GM23338 (cell line): Measurements from ENCODE around the gene DLST. TPM values are rescaled to one million over a fixed set of nuclear protein-coding genes. Genes with fewer than 3 reads are reported as not detected.

Source experiments
- ATAC-seq: fragments of 200-7000 bp; cut with Tn5 transposase; 3 replicates; pipeline ENCODE4 v1.9.1; 2020
- DNase-seq: peaks from one replicate; pipeline ENCODE4 v3.0.0-alpha.2; 2015; ENCODE audit warnings: low spot score
- H2AFZ ChIP-seq: fragments of 200-600 bp; sonication (generic); 2 replicates; pipeline ENCODE4 v1.8.0; 2016; ENCODE audit warnings: antibody characterized with exemption, mild to moderate bottlenecking, moderate library complexity
- H3F3A ChIP-seq: fragments of 200-600 bp; sonication (generic); replicated peaks from 2 replicates; pipeline ENCODE4 v1.8.0; 2017; ENCODE audit warnings: antibody characterized with exemption, mixed run types, low read depth
- H3K27ac ChIP-seq: fragments of 200-600 bp; sonication (generic); 2 replicates; pipeline ENCODE4 v1.6.1; 2016; ENCODE audit warnings: low read depth
- H3K27me3 ChIP-seq: fragments of 200-600 bp; sonication (generic); 2 replicates; pipeline ENCODE4 v1.8.0; 2016; ENCODE audit warnings: mild to moderate bottlenecking, mixed run types, moderate library complexity; ENCODE audit not compliant: insufficient read depth
- H3K36me3 ChIP-seq: fragments of 200-600 bp; sonication (generic); 2 replicates; pipeline ENCODE4 v1.8.0; 2016; ENCODE audit warnings: mild to moderate bottlenecking; ENCODE audit not compliant: insufficient read depth
- H3K4me1 ChIP-seq: fragments of 200-600 bp; sonication (generic); 2 replicates; pipeline ENCODE4 v1.8.0; 2016; ENCODE audit warnings: mild to moderate bottlenecking, moderate library complexity; ENCODE audit not compliant: insufficient read depth
- H3K4me2 ChIP-seq: fragments of 200-600 bp; sonication (generic); 2 replicates; pipeline ENCODE4 v1.7.1; 2017; ENCODE audit warnings: mixed run types
- H3K4me3 ChIP-seq: fragments of 200-600 bp; sonication (generic); 2 replicates; pipeline ENCODE4 v1.6.1; 2016; ENCODE audit warnings: mixed run types
- H3K79me2 ChIP-seq: fragments of 200-600 bp; sonication (generic); replicated peaks from 2 replicates; pipeline ENCODE4 v1.8.0; 2017; ENCODE audit warnings: mild to moderate bottlenecking; ENCODE audit not compliant: insufficient read depth
- H3K9me2 ChIP-seq: fragments of 200-600 bp; sonication (generic); 2 replicates; pipeline ENCODE4 v1.8.0; 2017; ENCODE audit not compliant: insufficient read depth
- H4K20me1 ChIP-seq: fragments of 200-600 bp; sonication (generic); replicated peaks from 2 replicates; pipeline ENCODE4 v1.8.0; 2017; ENCODE audit warnings: mild to moderate bottlenecking; ENCODE audit not compliant: insufficient read depth
- H3K27ac Mint-ChIP-seq: 2 replicates; pipeline ENCODE4 v1.8.0; 2020; ENCODE audit warnings: inconsistent platforms, mild to moderate bottlenecking, moderate library complexity, mixed read lengths
- H3K27me3 Mint-ChIP-seq: 3 replicates; pipeline ENCODE4 v1.8.0; 2022; ENCODE audit warnings: low read depth, mild to moderate bottlenecking, moderate library complexity, mixed read lengths, inconsistent platforms; ENCODE audit not compliant: insufficient read depth, poor library complexity
- H3K36me3 Mint-ChIP-seq: 3 replicates; pipeline ENCODE4 v1.8.0; 2021; ENCODE audit warnings: low read depth, mild to moderate bottlenecking, inconsistent platforms, moderate library complexity, mixed read lengths
- H3K4me1 Mint-ChIP-seq: 3 replicates; pipeline ENCODE4 v1.8.0; 2020; ENCODE audit warnings: mild to moderate bottlenecking, inconsistent platforms, mixed read lengths
- H3K4me3 Mint-ChIP-seq: 3 replicates; pipeline ENCODE4 v1.8.0; 2021; ENCODE audit warnings: moderate library complexity, mild to moderate bottlenecking, inconsistent platforms, mixed read lengths
- H3K9me3 Mint-ChIP-seq: 3 replicates; pipeline ENCODE4 v1.8.0; 2020; ENCODE audit warnings: moderate library complexity, mild to moderate bottlenecking, inconsistent platforms, mixed read lengths
- CREB1 ChIP-seq: fragments of 250-450 bp; sonication (Bioruptor Pico); IDR thresholded peaks from 2 replicates; pipeline ENCODE4 v1.5.0; 2020; ENCODE audit warnings: low read depth, mild to moderate bottlenecking, moderate library complexity
- CTCF ChIP-seq, 2 experiments: fragments of 200-600 bp in 1 of 2; sonication (generic) in 1 of 2; conservative IDR thresholded peaks; 2 replicates each; pipeline versions ENCODE4 v1.5.1 to v1.6.1; 2016 to 2017; ENCODE audit warnings: antibody characterized with exemption in 2 of 2, low read depth in 2 of 2, mild to moderate bottlenecking in 2 of 2, moderate library complexity in 1 of 2
- ETS1 ChIP-seq: IDR thresholded peaks from 2 replicates; pipeline ENCODE4 v1.6.1; 2016; ENCODE audit warnings: antibody characterized with exemption
- EZH2 ChIP-seq: fragments of 200-600 bp; sonication (generic); IDR thresholded peaks from one replicate; pipeline ENCODE4 v1.8.0; 2017; ENCODE audit warnings: antibody characterized with exemption, mild to moderate bottlenecking, low read depth; ENCODE audit not compliant: unreplicated experiment
- EZH2phosphoT487 ChIP-seq: fragments of 200-600 bp; sonication (generic); IDR thresholded peaks from one replicate; pipeline ENCODE4 v1.8.1; 2018; ENCODE audit warnings: antibody characterized with exemption; ENCODE audit not compliant: unreplicated experiment
- JUNB ChIP-seq: IDR thresholded peaks from one replicate; pipeline ENCODE4 v1.6.1; 2016; ENCODE audit warnings: antibody characterized with exemption; ENCODE audit not compliant: unreplicated experiment
- NANOG ChIP-seq: IDR thresholded peaks from 2 replicates; pipeline ENCODE4 v1.6.1; 2016; ENCODE audit warnings: antibody characterized with exemption, borderline replicate concordance
- POLR2AphosphoS5 ChIP-seq: IDR thresholded peaks from 2 replicates; pipeline ENCODE4 v1.6.1; 2016; ENCODE audit warnings: antibody characterized with exemption, low read depth
- REST ChIP-seq: IDR thresholded peaks from one replicate; pipeline ENCODE4 v1.6.1; 2018; ENCODE audit warnings: antibody characterized with exemption; ENCODE audit not compliant: unreplicated experiment
- STAT1 ChIP-seq: IDR thresholded peaks from one replicate; pipeline ENCODE4 v1.6.1; 2016; ENCODE audit warnings: antibody characterized with exemption; ENCODE audit not compliant: unreplicated experiment
- ZNF114 ChIP-seq: fragments of 250-450 bp; sonication (Bioruptor Pico); IDR thresholded peaks from 2 replicates; pipeline ENCODE4 v1.5.0; 2020; ENCODE audit warnings: mild to moderate bottlenecking, moderate library complexity
- ZNF331 ChIP-seq: fragments of 250-450 bp; sonication (Bioruptor Pico); IDR thresholded peaks from 2 replicates; pipeline ENCODE4 v1.5.0; 2020; ENCODE audit warnings: low read depth, mild to moderate bottlenecking, moderate library complexity
- polyA plus RNA-seq: library from polyadenylated mRNA; unstranded; fragments of >200 nt; fragmentation: Nextera tagmentation; extraction: Ambion mirVana; gene quantifications from 2 replicates; pipeline ENCODE4 v1.2.1, GENCODE V29; 2016
- total RNA-seq: library from RNA; depleted of rRNA; stranded (reverse); fragments of >200 nt; shearing (Covaris generic); gene quantifications from 2 replicates; pipeline ENCODE4 v1.2.3, GENCODE V29; 2014

Gene DLST
- total and polyA plus RNA-seq, 2 experiments from 2014 or later, result 11.2 to 106 TPM

- H3K27ac ChIP-seq, result no peak overlapping the region
- H3K27me3 Mint-ChIP-seq, result no peaks in the 10 kb centered on the region
- DNase-seq (no peak), ATAC-seq (no peak)
- no peak overlapping the region for H3K27ac Mint-ChIP-seq
- no peak overlapping the region for H3K4me3 ChIP-seq
- no peak overlapping the region for H2AFZ ChIP-seq
- no peaks in the 10 kb centered on the region for H3F3A ChIP-seq
- H3K79me2 ChIP-seq, result no peaks in the 10 kb centered on the region
- no peaks in the 10 kb centered on the region for H3K4me1 ChIP-seq
- H3K4me1 Mint-ChIP-seq, result no peaks in the 10 kb centered on the region
- no peaks in the 10 kb centered on the region for H3K27me3 ChIP-seq
- TF ChIP-seq JUNB, result no peak
- TF ChIP-seq EZH2phosphoT487, result no peak
- TF ChIP-seq POLR2AphosphoS5, result no peak
- TF ChIP-seq NANOG, result no peak
- no peak for TF ChIP-seq CTCF (conservative IDR thresholded peaks at IDR 0.05; ENCODE audit: low read depth in 2 of 2)
- no peak for TF ChIP-seq STAT1
- no peak overlapping the region for H3K4me3 Mint-ChIP-seq
- no peaks in the 10 kb centered on the region for H3K36me3 Mint-ChIP-seq
- H3K4me2 ChIP-seq, result no peak overlapping the region
- H3K36me3 ChIP-seq, result no peaks in the 10 kb centered on the region
- no peaks in the 10 kb centered on the region for H3K9me2 ChIP-seq
- H4K20me1 ChIP-seq, result no peaks in the 10 kb centered on the region
- no peaks in the 10 kb centered on the region for H3K9me3 Mint-ChIP-seq
Measured at GRCh38 chr14:74855945-74856344, 25.8 kb upstream of the DLST start.

GRCh38 chr14:74856366-74856765 lies 25.4 kb upstream of the DLST start:
- Histone ChIP-seq H4K20me1 (no peaks in the 10 kb centered on the region), H3K9me2 (no peaks in the 10 kb centered on the region), H3K36me3 (no peaks in the 10 kb centered on the region), H3F3A (no peaks in the 10 kb centered on the region), H3K79me2 (no peaks in the 10 kb centered on the region), H3K4me3 (no peak overlapping the region), H3K4me2 (no peak overlapping the region), H3K27me3 (no peaks in the 10 kb centered on the region), H2AFZ (no peak overlapping the region), H3K27ac (no peak overlapping the region), H3K4me1 (no peaks in the 10 kb centered on the region)
- no peak overlapping the region for H3K4me3 Mint-ChIP-seq
- no peaks in the 10 kb centered on the region for H3K36me3 Mint-ChIP-seq
- DNase-seq (no peak), ATAC-seq (no peak)
- H3K4me1 Mint-ChIP-seq, result no peaks in the 10 kb centered on the region
- H3K27ac Mint-ChIP-seq, result no peak overlapping the region
- no peaks in the 10 kb centered on the region for H3K9me3 Mint-ChIP-seq
- no peaks in the 10 kb centered on the region for H3K27me3 Mint-ChIP-seq
- no peak for TF ChIP-seq REST
- TF ChIP-seq CREB1, result no peak
- TF ChIP-seq CTCF (conservative IDR thresholded peaks at IDR 0.05; ENCODE audit: low read depth in 2 of 2), result no peak
- no peak for TF ChIP-seq NANOG
- no peak for TF ChIP-seq EZH2phosphoT487
- TF ChIP-seq ETS1, result no peak
- TF ChIP-seq EZH2, result no peak
- TF ChIP-seq POLR2AphosphoS5, result no peak
- no peak for TF ChIP-seq ZNF114
- no peak for TF ChIP-seq ZNF331 (CRISPR knock-in tag)
- TF ChIP-seq STAT1, result no peak
